ENCODE data around the gene POLR1D.

The POLR1D gene

GRCh38 chr13:27621366-27622101 is at the start of gene POLR1D:
Gene POLR1D (plus strand): TSS chr13:27621892. CDS start chr13:27621984, 92 bp downstream.
- no peaks in the 10 kb centered on the region for H3K27me3 ChIP-seq (ENCODE audit: insufficient read depth, low read length)
- H3K9me3 ChIP-seq (ENCODE audit: low read length), result no peaks in the 10 kb centered on the region
- no peaks in the 10 kb centered on the region for H4K20me1 ChIP-seq (ENCODE audit: insufficient read depth, low read length)
- no peak for TF ChIP-seq CTCF (IDR thresholded peaks at IDR 0.05; ENCODE audit: low read length)
- TF ChIP-seq EZH2 (IDR thresholded peaks at IDR 0.05; ENCODE audit: borderline replicate concordance, low read length), result no peak
- H3K79me2 ChIP-seq (ENCODE audit: insufficient read depth, low read length), result peaks cover 53% of the 10 kb centered on the region
- H3K4me1 ChIP-seq (ENCODE audit: insufficient read depth, low read length, severe bottlenecking), result peaks cover 32% of the 10 kb centered on the region
- H3K9me2 ChIP-seq (ENCODE audit: low read depth, low read length), result no peaks in the 10 kb centered on the region
- 0 out of 2 replicates have a peak within 1 kb of the TSS, but pooled peaks have one; percentile 22 for H2AFZ ChIP-seq (ENCODE audit: low read length)
- H3K4me2 ChIP-seq (ENCODE audit: low read length), result peak within 1 kb of the TSS; percentile 98
- H3K36me3 ChIP-seq (ENCODE audit: insufficient read depth, low read length), result peaks cover 37% of the 10 kb centered on the region
- H3K4me3 ChIP-seq (ENCODE audit: low read depth, low read length, poor library complexity, severe bottlenecking), result peak within 1 kb of the TSS; percentile 99
- peak within 1 kb of the TSS; percentile 98 for H3K9ac ChIP-seq (ENCODE audit: low read length)
- H3K27ac ChIP-seq (ENCODE audit: low read depth, low read length, poor library complexity, severe bottlenecking), result peak within 1 kb of the TSS; percentile 84
- no peaks in the 10 kb centered on the region for H3F3A ChIP-seq (ENCODE audit: insufficient read depth, low read length)

GRCh38 chr13:27572234-27572901 is 49.3 kb upstream of the POLR1D start:
- Histone ChIP-seq H3K27ac (ENCODE audit: low read depth, low read length, poor library complexity, severe bottlenecking) (no peak overlapping the region), H3K9me2 (ENCODE audit: low read depth, low read length) (no peaks in the 10 kb centered on the region), H3K79me2 (ENCODE audit: insufficient read depth, low read length) (no peaks in the 10 kb centered on the region), H3K27me3 (ENCODE audit: insufficient read depth, low read length) (no peaks in the 10 kb centered on the region), H3K36me3 (ENCODE audit: insufficient read depth, low read length) (peaks cover 13% of the 10 kb centered on the region), H3K9me3 (ENCODE audit: low read length) (no peaks in the 10 kb centered on the region), H3K4me1 (ENCODE audit: insufficient read depth, low read length, severe bottlenecking) (peaks cover 5% of the 10 kb centered on the region), H4K20me1 (ENCODE audit: insufficient read depth, low read length) (no peaks in the 10 kb centered on the region), H3K9ac (ENCODE audit: low read length) (no peak overlapping the region), H3K4me2 (ENCODE audit: low read length) (no peak overlapping the region), H3K4me3 (ENCODE audit: low read depth, low read length, poor library complexity, severe bottlenecking) (no peak overlapping the region), H3F3A (ENCODE audit: insufficient read depth, low read length) (no peaks in the 10 kb centered on the region), H2AFZ (ENCODE audit: low read length) (no peak overlapping the region)
- no peak for TF ChIP-seq CTCF (IDR thresholded peaks at IDR 0.05; ENCODE audit: low read length)
- no peak for TF ChIP-seq EZH2 (IDR thresholded peaks at IDR 0.05; ENCODE audit: borderline replicate concordance, low read length)

GRCh38 chr13:27573265-27573664 is 48.4 kb upstream of the POLR1D start:
- no peaks in the 10 kb centered on the region for H3K27me3 ChIP-seq (ENCODE audit: insufficient read depth, low read length)
- H3K4me1 ChIP-seq (ENCODE audit: insufficient read depth, low read length, severe bottlenecking), result peaks cover 5% of the 10 kb centered on the region
- no peaks in the 10 kb centered on the region for H4K20me1 ChIP-seq (ENCODE audit: insufficient read depth, low read length)
- TF ChIP-seq CTCF (IDR thresholded peaks at IDR 0.05; ENCODE audit: low read length), result no peak
- no peak for TF ChIP-seq EZH2 (IDR thresholded peaks at IDR 0.05; ENCODE audit: borderline replicate concordance, low read length)
- H2AFZ ChIP-seq (ENCODE audit: low read length), result no peak overlapping the region
- H3K36me3 ChIP-seq (ENCODE audit: insufficient read depth, low read length), result peaks cover 12% of the 10 kb centered on the region
- H3K79me2 ChIP-seq (ENCODE audit: insufficient read depth, low read length), result no peaks in the 10 kb centered on the region
- H3F3A ChIP-seq (ENCODE audit: insufficient read depth, low read length), result no peaks in the 10 kb centered on the region
- no peak overlapping the region for H3K4me3 ChIP-seq (ENCODE audit: low read depth, low read length, poor library complexity, severe bottlenecking)
- H3K9ac ChIP-seq (ENCODE audit: low read length), result no peak overlapping the region
- H3K9me3 ChIP-seq (ENCODE audit: low read length), result no peaks in the 10 kb centered on the region
- H3K4me2 ChIP-seq (ENCODE audit: low read length), result no peak overlapping the region
- no peaks in the 10 kb centered on the region for H3K9me2 ChIP-seq (ENCODE audit: low read depth, low read length)
- H3K27ac ChIP-seq (ENCODE audit: low read depth, low read length, poor library complexity, severe bottlenecking), result no peak overlapping the region
